DMS53 treated with DMSO at 0.1 percent for 48 hours (cell line): ENCODE measurements around the gene VASH1.
"Not testable (repeated sequence)": the region's sequence is repeated elsewhere in the genome, so short reads cannot be mapped to it uniquely, and the experiment has no call there.

ENCODE experiments used
- DNase-seq: peaks from one replicate; lab custom pipeline; 2025; ENCODE audit not compliant: unreplicated experiment; lab: John Stamatoyannopoulos, UW

The VASH1 gene

DNA sequence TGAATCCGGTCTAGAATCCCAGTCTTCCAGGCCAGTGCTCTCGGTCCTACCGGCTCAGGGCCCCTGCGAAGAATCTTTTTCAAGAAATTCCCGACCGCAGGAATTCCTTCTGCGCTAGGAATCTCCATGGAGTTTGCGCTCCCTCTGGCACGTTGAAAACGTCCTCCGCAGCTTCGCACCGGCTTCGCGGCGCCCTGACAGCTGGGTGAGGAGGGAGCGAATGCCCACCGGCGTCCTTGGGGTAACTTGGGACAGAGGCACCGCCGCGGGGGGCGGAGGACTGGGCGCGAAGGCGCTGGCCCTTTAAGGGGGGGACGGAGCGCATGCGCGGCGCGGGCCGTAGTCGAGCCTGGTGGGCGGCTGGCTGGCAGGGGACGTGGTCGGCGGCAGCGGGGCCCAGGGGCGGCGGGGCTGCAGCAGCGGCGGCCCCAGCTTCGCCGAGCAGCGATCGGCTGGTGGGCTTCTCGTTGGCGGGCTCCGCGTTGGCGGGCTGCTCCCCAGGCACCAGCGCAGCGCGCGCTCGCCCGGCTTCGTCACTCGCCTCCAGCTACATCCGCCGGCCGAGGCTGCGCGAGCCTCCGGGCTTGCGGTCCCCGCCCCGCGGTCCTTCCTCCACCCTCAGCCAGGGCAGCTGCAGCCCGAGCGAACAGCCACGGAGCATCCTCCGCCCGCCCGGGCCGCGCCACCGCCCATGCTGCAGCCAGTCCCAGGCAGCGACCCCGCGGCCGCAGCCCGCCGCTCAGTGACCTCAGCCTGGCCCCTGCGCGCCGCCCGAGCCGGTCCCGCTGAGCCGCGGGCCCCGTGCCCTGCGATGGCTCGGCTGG, at the start of gene VASH1:
Gene VASH1, plus strand, starts transcription at position 333 of the 824 bp plus-strand sequence. CDS start 1,354 bp downstream, outside the sequence.
- peak; percentile 32 for DNase-seq

DNA sequence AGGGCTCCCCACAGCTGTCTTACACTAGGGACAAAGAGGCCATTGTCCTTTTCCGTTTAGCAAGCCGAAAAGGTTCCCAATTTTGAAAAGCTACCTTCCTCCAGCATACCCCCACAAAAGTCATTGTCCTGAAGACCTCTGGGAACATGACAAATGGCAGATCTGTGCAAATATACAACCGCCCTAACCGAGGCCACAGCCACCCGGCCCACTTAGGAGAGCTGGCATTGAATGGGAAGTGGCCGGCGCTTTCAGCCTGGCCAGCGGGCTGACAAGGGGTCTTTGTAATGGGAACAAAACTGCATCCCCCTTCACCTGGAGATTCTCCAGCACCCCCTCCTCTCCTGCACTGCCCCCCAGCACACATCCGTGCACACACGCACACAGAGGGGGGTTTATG, 48.1 kb upstream of the VASH1 start:
- no peak for DNase-seq

DNA sequence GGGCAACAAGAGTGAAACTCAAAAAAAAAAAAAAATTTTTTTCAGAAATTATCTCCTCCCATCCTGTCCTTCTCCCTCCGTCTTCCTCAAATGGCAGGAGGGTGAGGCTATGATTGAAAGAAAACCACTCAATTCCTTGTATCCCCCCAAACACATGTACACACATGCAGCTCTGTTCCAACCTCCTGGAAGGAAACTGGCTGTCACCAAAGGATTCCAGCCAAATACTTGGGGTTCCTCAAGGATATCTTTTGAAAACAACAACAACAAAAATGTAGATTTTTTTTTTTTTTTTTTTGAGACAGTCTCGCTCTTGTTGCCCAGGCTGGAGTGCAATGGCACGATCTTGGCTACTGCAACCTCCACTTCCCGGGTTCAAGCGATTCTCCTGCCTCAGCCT, 46.8 kb upstream of the VASH1 start:
- DNase-seq = no peak

DNA sequence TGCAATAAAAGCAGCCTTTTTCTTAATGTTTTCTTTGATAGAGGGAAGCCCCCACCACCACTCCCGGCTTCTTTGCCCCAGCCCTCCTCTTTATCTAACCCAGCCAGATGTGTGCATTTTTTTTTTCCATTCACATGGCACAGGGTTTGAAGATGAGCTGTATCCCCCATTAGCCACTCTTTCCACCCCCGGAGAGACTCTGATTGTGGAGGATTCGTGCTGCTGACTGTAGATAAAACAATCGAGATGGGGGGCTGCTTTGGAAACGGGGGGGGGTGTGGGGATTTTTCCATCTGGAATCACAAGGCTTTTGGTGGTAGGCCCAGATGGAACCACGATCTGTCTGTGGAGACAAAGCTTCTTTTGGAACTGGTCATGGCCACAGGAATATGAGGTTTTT, 46.2 kb upstream of the VASH1 start:
- DNase-seq = no peak

DNA sequence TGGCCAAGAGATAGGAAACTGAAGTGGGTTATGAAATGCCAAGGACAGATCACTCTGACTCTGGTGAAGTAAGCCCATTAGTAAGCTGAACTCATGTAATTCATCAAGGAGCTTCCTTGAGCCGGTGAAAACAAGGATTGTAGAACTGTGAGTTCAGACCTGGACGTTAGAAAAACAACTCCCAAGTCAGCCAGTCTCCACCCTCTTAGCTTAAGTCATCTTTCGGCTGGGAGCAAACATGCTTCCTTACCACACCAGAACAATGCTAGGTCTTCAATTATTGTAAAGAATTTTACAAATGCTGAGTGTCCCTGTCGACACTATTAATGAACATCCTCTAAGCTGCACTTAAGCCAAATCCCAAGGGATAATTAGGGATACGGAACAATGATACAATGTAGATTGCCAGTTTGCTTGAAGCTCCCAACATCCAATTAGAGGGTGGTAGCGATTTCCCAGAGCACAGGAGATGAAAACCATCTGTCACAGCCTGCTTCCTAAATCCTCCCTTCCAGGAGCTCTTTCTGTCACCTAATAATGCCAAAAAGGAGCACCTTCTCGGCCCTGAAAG, 45.7 kb upstream of the VASH1 start:
- no peak for DNase-seq

DNA sequence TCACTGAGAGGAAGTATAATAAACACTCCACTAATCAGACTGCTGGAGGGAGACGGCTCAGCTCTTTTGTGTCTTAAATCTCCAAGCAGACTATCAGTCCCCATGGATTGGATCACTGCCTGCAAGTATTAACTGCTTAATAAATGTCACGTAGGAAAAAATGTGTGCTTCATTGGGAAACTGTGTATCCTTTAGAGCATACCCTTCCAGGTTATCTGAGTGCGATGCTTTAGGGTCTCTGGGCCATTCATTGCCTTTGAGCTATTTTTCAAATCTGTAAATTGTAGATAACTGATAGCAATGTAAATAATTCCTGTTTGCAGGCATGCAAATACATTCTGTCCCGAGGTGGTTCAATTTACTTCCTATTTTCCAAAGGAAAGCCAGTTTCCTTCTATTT, 45.0 kb upstream of the VASH1 start:
- DNase-seq = no peak

DNA sequence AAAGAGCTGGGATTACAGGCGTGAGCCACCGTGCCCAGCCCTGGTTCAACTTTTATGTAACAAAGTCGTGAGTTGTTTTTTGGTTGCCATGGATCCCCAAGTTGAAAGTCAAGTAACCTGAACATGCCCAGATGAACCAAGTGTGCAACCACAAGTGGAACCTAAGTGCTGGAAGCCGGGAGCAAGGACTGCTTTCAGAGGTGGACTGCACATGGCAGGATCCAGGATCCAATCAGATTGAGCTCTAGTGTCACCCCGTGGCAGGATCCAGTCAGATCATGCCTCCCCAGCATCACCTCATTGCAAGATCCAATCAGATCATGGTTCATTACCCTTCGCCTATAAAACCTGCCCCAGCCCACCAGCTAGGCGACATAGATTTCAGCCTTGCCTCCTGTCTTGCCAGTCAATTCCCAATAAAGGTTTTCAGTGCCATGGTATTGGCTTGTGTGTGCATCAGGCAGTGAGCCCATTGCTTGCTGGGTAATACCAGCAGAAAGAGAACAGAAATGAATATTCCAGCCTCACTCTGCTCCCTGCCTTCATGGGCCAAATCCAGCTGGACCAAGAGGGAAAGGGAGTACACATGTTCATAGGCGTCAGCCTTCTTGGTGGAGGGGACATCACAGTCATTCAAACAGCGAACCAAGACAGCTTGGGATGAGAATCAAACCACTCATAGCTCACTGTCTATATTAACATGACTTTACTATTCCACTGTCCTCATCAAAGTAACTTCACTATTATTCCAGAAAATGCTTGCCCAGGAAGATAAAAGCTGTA, 43.6 kb upstream of the VASH1 start:
- DNase-seq = no peak

DNA sequence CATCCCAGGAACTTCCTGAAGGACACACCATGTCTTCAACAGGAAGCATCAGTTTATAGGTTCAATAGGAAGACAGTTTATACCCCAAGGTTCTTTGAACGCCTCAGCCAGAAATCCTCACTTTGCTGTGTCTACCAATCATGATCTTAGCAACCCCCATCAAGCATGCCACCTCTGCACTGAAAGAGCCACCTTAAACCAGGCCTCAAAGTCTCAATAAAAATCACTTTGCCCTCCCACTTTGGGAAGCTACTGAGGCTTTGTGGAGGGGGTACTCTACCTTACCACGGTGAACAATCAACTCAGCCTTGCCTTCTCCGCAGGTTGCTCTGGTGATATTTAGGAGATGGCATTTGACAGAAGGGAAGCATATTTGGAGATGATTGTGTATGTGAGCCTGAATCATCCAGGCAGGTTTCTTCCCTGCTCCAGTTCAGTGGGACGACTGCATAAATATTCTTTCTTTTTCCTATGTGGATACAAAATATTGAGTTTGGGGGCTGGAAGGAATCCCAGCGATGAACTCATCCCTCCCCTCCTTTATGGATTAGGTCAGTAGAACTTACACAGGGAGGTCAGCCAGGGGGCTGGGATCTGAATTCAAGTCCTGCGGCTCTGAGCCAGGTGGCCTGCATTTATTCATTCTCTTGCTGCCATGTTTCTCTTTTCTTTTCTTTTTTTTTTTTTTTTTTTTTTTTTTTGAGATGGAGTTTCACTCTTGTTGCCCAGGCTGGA, 42.8 kb upstream of the VASH1 start:
- DNase-seq = no peak

DNA sequence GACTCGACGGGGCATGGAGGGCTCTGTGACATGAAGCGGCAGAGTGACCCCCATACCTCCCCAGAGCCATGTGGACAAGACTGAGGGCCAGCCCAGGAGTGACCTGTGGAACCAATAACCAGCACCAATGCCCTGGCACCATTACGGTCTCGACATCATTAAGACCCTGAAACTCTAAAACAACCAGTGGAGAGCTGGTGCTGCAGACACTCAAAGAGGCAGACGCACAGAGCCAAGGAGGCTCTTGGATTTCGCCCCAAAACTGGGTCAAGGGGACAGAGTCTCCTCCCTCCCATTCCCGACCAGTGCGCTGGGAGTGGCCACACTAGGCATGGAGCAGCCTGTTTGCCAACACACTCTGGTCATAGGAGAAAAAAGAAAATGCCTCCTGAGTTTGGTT, 41.6 kb upstream of the VASH1 start:
- no peak for DNase-seq

DNA sequence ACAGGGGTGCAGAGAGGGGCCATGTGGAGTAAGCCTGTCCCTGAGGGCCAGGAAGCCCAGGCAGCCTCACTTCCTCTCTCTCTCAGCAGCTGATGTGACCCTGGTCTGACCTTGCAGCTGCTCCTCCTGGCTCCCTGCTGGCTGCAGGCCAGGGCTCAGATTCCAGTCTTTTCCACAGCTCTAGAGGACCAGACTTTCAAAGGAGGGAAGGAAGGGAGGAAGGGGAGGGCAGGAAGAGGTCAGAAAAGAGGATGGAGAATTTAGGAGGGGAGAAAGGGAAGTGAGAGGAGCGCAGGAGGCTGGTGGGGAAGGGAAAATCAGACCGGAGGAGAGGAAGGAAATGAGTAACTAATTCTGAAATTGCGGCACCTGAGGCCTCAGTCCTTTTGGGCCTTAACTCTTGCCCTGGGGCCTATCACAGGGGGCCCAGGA, 40.9 kb upstream of the VASH1 start:
- peak; percentile 29 for DNase-seq

DNA sequence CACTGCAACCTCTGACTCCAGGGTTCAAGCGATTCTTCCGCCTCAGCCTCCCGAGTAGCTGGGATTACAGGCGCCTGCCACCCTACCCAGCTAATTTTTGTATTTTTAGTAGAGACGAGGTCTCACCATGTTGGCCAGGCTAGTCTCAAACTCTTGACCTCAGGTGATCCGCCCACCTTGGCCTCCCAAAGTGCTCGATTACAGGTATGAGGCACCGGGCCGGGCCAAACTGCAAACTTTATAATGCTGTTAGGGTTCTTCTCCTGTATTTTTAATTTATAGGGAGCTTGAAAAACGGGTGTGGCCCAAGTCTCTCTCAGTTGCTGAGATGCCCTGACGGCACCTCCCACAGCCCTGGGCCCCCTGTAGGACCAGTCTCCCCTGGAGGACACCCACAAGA, 39.8 kb upstream of the VASH1 start:
- DNase-seq = not testable (repeated sequence)

DNA sequence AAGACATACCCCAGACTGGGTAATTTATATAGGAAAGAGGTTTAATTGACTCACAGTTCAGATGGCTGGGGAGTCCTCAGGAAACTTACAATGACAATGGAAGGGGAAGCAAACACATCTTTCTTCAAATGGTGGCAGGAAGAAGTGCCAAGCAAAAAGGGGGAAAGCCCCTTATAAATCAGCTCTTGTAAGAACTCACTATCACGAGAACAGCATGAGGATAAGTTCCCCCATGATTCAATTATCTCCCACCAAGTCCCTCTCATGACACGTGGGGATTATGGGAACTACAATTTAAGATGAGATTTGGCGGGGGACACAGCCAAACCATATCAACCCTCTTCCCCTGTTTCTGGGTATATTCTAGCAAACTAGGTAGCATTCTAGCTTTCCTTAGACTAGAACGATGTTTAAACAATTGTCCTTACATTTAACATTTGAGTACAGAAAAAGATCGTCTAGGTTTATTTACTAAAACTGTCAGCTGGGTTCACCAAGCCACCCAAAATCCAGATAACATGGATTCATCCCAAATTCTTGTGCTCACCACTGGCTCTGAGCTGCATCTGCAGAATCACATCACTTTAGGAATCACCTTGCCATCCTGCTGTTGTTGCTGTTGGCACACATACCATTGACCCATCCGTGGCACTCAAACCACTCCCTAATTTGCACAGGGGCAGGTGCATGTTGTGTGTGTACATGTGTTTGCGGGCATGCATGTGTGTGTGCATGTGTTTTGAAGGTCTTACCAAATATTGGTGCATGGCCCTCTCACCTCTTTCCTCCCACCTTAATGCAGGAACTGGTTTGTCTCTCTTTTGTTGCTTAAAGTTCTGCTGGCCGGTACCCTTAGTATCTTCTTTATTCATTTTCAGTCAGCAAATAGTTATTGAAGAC, 36.4 kb upstream of the VASH1 start:
- no peak for DNase-seq

DNA sequence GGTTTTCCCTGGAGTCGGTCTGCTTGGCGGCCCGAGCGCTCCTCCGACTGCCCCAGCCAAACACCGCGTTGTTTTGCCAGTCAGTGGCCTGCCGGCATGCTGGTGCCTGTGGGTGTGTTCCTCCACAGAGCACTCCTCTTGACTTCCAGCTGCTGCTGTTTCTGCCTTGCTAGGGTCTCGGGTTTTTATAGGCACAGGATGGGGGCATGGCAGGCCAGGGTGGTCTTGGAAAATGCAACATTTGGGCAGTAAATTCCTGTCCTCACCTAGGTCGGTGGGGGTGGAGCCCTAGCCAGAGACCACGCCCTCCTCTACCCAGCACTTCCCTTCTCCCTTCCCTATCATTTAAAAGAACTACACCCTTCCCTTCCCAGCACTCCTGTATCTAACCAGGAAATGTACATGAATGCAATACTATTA, 34.7 kb upstream of the VASH1 start:
- DNase-seq = no peak

DNA sequence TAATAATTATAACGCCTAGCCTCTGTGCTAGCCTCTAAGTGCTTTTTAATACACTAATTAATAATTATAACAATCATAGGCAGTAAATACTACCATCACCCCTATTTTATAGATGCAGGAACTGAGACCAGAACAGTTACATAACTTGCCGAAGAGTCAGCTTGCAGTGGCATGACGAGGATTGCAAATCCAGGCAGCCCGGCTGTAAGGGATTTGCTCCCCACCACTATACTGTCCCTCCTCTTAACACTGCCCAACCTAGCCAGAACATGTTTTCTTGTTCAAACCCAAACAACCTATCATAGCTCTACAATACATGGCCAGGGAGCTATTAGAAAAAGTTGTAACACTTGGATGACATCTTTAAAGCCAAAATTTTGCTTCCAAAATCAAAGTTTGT, 33.9 kb upstream of the VASH1 start:
- DNase-seq = no peak

DNA sequence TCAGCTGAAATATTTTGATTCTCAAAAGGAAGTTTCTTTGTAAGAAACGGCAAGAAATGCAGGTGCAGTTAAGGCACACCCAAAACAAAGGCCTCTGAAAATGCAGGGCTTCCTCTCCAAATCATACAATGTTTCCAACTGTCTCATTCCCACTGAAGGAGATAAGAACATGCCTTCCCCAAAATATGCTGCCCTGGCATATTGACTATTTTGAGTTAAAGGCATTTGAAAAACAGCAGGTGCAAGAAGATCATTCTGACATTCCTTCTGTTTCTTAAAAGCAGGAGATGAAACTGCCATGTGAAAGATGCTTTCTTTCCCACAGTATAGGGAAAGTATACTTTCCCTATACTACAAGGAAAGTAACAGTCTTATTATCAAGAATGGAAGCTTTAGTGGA, 33.4 kb upstream of the VASH1 start:
- DNase-seq = no peak

DNA sequence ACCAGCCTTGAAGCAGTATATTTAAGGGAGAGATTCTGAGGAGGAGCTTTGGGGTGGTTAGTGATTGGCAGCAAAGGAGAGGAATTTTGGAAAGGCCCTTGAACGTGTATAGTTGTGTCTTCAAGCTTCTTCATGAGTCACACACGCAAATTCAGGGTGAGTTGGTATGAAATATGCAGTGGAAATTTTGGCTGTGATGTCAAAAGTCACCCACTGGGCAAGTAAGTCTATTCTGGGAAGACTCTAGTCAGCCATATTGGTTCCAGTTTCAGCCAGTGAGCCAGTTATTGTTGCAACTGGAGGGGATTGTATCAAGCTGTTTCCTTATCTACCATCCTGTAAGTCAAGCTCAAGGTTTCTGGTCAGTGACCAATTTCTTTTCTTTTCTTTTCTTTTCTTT, 32.0 kb upstream of the VASH1 start:
- DNase-seq = no peak

DNA sequence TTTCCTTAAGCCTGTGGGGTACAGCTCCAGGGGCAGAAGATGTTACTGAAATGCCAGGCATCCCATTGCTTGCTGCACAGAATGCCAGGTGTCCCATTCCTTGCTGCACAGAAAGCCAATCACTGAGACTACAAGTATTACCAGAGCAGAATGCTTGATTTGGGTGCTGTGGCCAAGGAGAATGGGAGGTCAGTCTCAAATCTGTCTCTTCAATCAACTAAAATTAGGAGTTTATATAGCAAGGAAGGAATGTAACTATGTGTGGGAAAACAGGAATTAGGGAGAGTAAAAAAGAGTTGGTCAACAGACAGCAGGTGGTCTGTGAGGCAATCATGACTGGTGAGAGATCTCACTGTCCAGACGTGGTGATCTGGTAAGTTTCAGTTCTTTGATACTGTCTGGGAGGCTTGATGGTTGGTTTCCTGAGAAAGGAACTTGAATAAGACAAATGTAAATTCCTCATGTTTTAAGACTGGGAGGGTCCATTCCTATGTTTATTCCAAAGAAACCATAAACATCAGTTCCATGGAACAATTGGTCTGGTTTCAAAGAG, 31.2 kb upstream of the VASH1 start:
- no peak for DNase-seq

DNA sequence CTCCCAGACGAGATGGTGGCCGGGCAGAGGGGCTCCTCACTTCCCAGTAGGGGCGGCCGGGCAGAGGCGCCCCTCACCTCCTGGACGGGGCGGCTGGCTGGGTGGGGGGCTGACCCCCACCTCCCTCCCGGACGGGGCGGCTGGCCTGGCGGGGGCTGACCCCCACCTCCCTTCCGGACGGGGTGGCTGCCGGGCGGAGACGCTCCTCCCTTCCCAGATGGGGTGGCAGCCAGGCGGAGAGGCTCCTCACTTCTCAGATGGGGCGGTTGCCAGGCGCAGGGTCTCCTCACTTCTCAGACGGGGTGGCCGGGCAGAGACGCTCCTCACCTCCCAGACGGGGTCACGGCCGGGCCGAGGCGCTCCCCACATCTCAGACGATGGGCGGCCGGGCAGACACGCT, 26.8 kb upstream of the VASH1 start:
- not testable (repeated sequence) for DNase-seq

DNA sequence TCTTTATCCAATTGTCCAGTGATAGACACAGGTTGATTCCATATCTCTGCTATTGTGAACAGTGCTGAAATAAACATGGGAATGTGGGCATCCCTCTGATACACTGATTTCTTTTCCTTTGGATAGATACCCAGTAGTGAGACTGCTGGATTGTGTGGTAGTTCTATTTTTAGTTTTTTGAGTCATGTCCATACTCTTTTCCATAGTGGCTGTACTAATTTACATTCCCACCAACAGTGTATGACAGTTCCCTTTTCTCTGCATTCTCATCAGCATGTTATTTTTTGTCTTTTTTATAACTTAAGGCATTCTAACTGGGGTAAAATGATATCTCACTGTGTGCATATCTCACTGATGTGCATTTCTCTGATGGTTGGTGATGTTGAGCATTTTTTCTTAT, 24.8 kb upstream of the VASH1 start:
- no peak for DNase-seq

DNA sequence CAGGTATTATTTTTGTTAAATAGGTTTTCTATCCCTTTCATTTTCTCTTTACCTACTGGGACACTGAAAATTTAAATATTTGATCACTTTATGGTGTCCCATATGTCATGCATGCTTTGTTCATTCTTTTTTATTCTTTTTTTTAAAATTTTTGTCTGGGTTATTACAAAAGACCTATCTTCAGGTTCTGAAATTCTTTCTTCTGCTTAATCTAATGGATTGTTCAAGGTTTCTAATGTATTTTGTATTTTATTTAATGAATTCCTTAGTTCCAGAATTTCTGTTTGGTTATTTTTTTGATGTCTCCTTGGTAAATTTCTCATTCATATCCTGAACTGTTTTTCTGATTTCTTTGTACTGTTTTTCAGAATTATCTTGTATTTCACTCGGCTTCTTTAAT, 20.2 kb upstream of the VASH1 start:
- no peak for DNase-seq
